HEK293 (cell line): ENCODE data around the gene FRMD4A.

Experiments
- CTCF ChIA-PET: fragments of 350-600 bp; formaldehyde crosslinking; extraction: SDS; loops from one replicate; lab custom pipeline; 2021; ENCODE audit warnings: antibody characterized with exemption; lab: Yijun Ruan, JAX
- POLR2A ChIA-PET: fragments of 300-600 bp; formaldehyde crosslinking; extraction: SDS; loops from one replicate; lab custom pipeline; 2020; ENCODE audit warnings: antibody characterized with exemption, inconsistent platforms; lab: Yijun Ruan, JAX
- H3K27ac ChIP-seq: fragments of 200-500 bp; sonication (Bioruptor generic); 2 replicates; pipeline ENCODE4 v1.5.1; 2014; ENCODE audit warnings: low read depth, low read length, control low read depth, inconsistent platforms; ENCODE audit errors: extremely low read depth
- H3K36me3 ChIP-seq, 2 experiments: fragments of 200-500 bp in 1 of 2; sonication (Bioruptor generic) in 1 of 2; 1 replicate in 1 of 2; 2 replicates in 1 of 2; pipeline ENCODE4 v1.5.1; 2014 to 2017; ENCODE audit warnings: inconsistent platforms in 2 of 2, low read length in 2 of 2; ENCODE audit not compliant: control insufficient read depth in 2 of 2, insufficient read depth in 1 of 2
- H3K4me1 ChIP-seq: fragments of 200-500 bp; sonication (Bioruptor generic); 2 replicates; pipeline ENCODE4 v1.5.1; 2014; ENCODE audit warnings: mild to moderate bottlenecking, low read length, inconsistent platforms; ENCODE audit not compliant: control insufficient read depth, insufficient read depth
- H3K4me3 ChIP-seq: 2 replicates; pipeline ENCODE4 v1.5.1; 2011; ENCODE audit warnings: low read depth, mild to moderate bottlenecking, control low read depth, low read length, moderate library complexity
- H3K9me3 ChIP-seq: fragments of 200-500 bp; sonication (Bioruptor generic); 2 replicates; pipeline ENCODE4 v1.5.1; 2014; ENCODE audit warnings: low read depth, low read length, inconsistent platforms; ENCODE audit not compliant: control insufficient read depth, insufficient read depth
- OSR2 ChIP-seq: fragments of 450-650 bp; formaldehyde crosslinking; IDR thresholded peaks from 2 replicates; pipeline ENCODE4 v1.5.1; 2016; ENCODE audit warnings: missing biosample characterization, missing genetic modification characterization
- RBAK ChIP-seq: fragments of 450-650 bp; formaldehyde crosslinking; IDR thresholded peaks from 2 replicates; pipeline ENCODE4 v1.5.1; 2016; ENCODE audit warnings: missing biosample characterization, missing genetic modification characterization
- SCRT1 ChIP-seq: fragments of 450-650 bp; formaldehyde crosslinking; IDR thresholded peaks from 2 replicates; pipeline ENCODE4 v1.5.1; 2016; ENCODE audit warnings: missing biosample characterization, missing genetic modification characterization, borderline replicate concordance
- SCRT2 ChIP-seq: fragments of 450-650 bp; formaldehyde crosslinking; IDR thresholded peaks from 2 replicates; pipeline ENCODE4 v1.5.1; 2016; ENCODE audit warnings: missing biosample characterization, missing genetic modification characterization
- WT1 ChIP-seq: fragments of 450-650 bp; formaldehyde crosslinking; IDR thresholded peaks from 2 replicates; pipeline ENCODE4 v1.5.1; 2016; ENCODE audit warnings: missing biosample characterization, missing genetic modification characterization
- YY2 ChIP-seq: fragments of 450-650 bp; formaldehyde crosslinking; IDR thresholded peaks from 2 replicates; pipeline ENCODE4 v1.5.1; 2016; ENCODE audit warnings: missing biosample characterization, missing genetic modification characterization
- ZBTB44 ChIP-seq: fragments of 450-650 bp; IDR thresholded peaks from 2 replicates; pipeline ENCODE4 v1.5.1; 2018; ENCODE audit warnings: missing biosample characterization, mild to moderate bottlenecking, missing genetic modification characterization
- ZFP69B ChIP-seq: fragments of 450-650 bp; formaldehyde crosslinking; IDR thresholded peaks from 2 replicates; pipeline ENCODE4 v1.5.1; 2016; ENCODE audit warnings: missing biosample characterization, missing genetic modification characterization
- ZNF155 ChIP-seq: fragments of 450-650 bp; formaldehyde crosslinking; IDR thresholded peaks from 2 replicates; pipeline ENCODE4 v1.5.1; 2016; ENCODE audit warnings: missing biosample characterization, missing genetic modification characterization
- ZNF202 ChIP-seq: fragments of 450-650 bp; formaldehyde crosslinking; IDR thresholded peaks from 2 replicates; pipeline ENCODE4 v1.5.1; 2016; ENCODE audit warnings: missing biosample characterization, missing genetic modification characterization, borderline replicate concordance
- ZNF211 ChIP-seq: fragments of 450-650 bp; formaldehyde crosslinking; IDR thresholded peaks from 2 replicates; pipeline ENCODE4 v1.5.1; 2016; ENCODE audit warnings: low read depth, missing biosample characterization, missing genetic modification characterization
- ZNF223 ChIP-seq: fragments of 450-650 bp; formaldehyde crosslinking; IDR thresholded peaks from 2 replicates; pipeline ENCODE4 v1.5.1; 2016; ENCODE audit warnings: missing biosample characterization, missing genetic modification characterization
- ZNF23 ChIP-seq: fragments of 450-650 bp; formaldehyde crosslinking; IDR thresholded peaks from 2 replicates; pipeline ENCODE4 v1.5.1; 2016; ENCODE audit warnings: missing biosample characterization, missing genetic modification characterization, borderline replicate concordance
- ZNF292 ChIP-seq: fragments of 450-650 bp; formaldehyde crosslinking; IDR thresholded peaks from 2 replicates; pipeline ENCODE4 v1.5.1; 2016; ENCODE audit warnings: low read depth, missing biosample characterization, missing genetic modification characterization, borderline replicate concordance
- ZNF311 ChIP-seq: fragments of 450-650 bp; formaldehyde crosslinking; IDR thresholded peaks from 2 replicates; pipeline ENCODE4 v1.5.1; 2017; ENCODE audit warnings: missing biosample characterization, missing genetic modification characterization, borderline replicate concordance
- ZNF548 ChIP-seq: fragments of 450-650 bp; formaldehyde crosslinking; IDR thresholded peaks from 2 replicates; pipeline ENCODE4 v1.5.1; 2016; ENCODE audit warnings: missing biosample characterization, missing genetic modification characterization
- ZNF580 ChIP-seq: fragments of 450-650 bp; formaldehyde crosslinking; IDR thresholded peaks from 2 replicates; pipeline ENCODE4 v1.5.1; 2016; ENCODE audit warnings: missing biosample characterization, missing genetic modification characterization
- ZNF701 ChIP-seq: fragments of 450-650 bp; formaldehyde crosslinking; IDR thresholded peaks from 2 replicates; pipeline ENCODE4 v1.5.1; 2016; ENCODE audit warnings: missing biosample characterization, missing genetic modification characterization
- ZNF707 ChIP-seq: fragments of 450-650 bp; formaldehyde crosslinking; IDR thresholded peaks from 2 replicates; pipeline ENCODE4 v1.5.1; 2016; ENCODE audit warnings: missing biosample characterization, missing genetic modification characterization
- ZNF785 ChIP-seq: fragments of 450-650 bp; formaldehyde crosslinking; IDR thresholded peaks from 2 replicates; pipeline ENCODE4 v1.5.1; 2016; ENCODE audit warnings: missing biosample characterization, missing genetic modification characterization
- TF ChIP-seq, protein P1 (sequence below): fragments of 450-650 bp; formaldehyde crosslinking; IDR thresholded peaks from 2 replicates; pipeline ENCODE4 v1.5.1; 2016; ENCODE audit warnings: missing biosample characterization, missing genetic modification characterization
- TF ChIP-seq, protein P2 (sequence below): fragments of 450-650 bp; formaldehyde crosslinking; IDR thresholded peaks from 2 replicates; pipeline ENCODE4 v1.5.1; 2017; ENCODE audit warnings: missing biosample characterization, missing genetic modification characterization

The FRMD4A gene

GRCh38 chr10:13642293-13642692 is 688.4 kb downstream of the FRMD4A start:
- CTCF ChIA-PET: interaction anchor here (1.6 kb wide), 1 partner anchor 27 kb away, joined by 5 read pairs; no protein-coding TSS in a partner anchor
- no peaks in the 10 kb centered on the region for H3K9me3 ChIP-seq
- peaks cover 0 to 80% of the 10 kb centered on the region in 2 experiments; a peak in 2 of 3 replicates for H3K36me3 ChIP-seq
- no peaks in the 10 kb centered on the region for H3K4me1 ChIP-seq
- H3K27ac ChIP-seq: no peak overlapping the region
- POLR2A ChIA-PET: no interaction called here
- no peak overlapping the region for H3K4me3 ChIP-seq
- no peak for TF ChIP-seq YY2 (tag by site-specific recombination)
- TF ChIP-seq WT1 (tag by site-specific recombination): no peak
- peak; percentile 98 for TF ChIP-seq ZNF707 (tag by site-specific recombination)
- TF ChIP-seq ZNF580 (tag by site-specific recombination): no peak

DNA sequence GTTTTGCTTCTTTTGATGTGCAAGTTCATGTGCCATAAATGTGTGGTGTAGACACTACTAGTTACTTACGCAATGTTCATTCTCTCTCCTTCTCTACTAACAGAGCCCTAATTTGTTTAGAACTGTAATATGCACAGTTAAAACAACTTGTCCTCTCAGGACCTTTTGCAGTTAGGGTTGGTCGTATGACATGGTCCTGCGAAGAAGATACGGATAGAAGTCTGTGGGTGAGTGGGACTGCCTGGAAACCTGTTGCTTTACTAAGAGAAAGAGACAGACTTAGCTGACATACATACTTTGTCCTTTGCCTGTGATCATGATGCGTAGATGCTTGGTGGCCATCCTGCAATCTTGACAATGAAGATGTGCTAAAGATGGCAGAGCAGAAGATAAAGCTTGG is 692.8 kb downstream of the FRMD4A start:
- H3K9me3 ChIP-seq: no peaks in the 10 kb centered on the region
- no peaks in the 10 kb centered on the region for H3K4me1 ChIP-seq
- TF ChIP-seq SCRT2 (tag by site-specific recombination) (peak; percentile 90), RBAK (tag by site-specific recombination) (no peak), ZNF785 (no peak), SCRT1 (tag by site-specific recombination) (peak; percentile 72), ZBTB44 (tag by site-specific recombination) (no peak)
- TF ChIP-seq, protein P1, sequence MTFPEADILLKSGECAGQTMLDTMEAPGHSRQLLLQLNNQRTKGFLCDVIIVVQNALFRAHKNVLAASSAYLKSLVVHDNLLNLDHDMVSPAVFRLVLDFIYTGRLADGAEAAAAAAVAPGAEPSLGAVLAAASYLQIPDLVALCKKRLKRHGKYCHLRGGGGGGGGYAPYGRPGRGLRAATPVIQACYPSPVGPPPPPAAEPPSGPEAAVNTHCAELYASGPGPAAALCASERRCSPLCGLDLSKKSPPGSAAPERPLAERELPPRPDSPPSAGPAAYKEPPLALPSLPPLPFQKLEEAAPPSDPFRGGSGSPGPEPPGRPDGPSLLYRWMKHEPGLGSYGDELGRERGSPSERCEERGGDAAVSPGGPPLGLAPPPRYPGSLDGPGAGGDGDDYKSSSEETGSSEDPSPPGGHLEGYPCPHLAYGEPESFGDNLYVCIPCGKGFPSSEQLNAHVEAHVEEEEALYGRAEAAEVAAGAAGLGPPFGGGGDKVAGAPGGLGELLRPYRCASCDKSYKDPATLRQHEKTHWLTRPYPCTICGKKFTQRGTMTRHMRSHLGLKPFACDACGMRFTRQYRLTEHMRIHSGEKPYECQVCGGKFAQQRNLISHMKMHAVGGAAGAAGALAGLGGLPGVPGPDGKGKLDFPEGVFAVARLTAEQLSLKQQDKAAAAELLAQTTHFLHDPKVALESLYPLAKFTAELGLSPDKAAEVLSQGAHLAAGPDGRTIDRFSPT (tag by site-specific recombination): no peak
- TF ChIP-seq, all 188 proteins: peak for 2
- ChIA-PET CTCF (interaction anchor here (0.6 to 0.7 kb wide), 2 partner anchors 194 to 301 kb away, joined by 3 to 5 read pairs; no protein-coding TSS in a partner anchor), POLR2A (no interaction called here)
- H3K4me3 ChIP-seq: no peak overlapping the region
- H3K27ac ChIP-seq: no peak overlapping the region
- peaks cover 0 to 55% of the 10 kb centered on the region in 2 experiments for H3K36me3 ChIP-seq

DNA sequence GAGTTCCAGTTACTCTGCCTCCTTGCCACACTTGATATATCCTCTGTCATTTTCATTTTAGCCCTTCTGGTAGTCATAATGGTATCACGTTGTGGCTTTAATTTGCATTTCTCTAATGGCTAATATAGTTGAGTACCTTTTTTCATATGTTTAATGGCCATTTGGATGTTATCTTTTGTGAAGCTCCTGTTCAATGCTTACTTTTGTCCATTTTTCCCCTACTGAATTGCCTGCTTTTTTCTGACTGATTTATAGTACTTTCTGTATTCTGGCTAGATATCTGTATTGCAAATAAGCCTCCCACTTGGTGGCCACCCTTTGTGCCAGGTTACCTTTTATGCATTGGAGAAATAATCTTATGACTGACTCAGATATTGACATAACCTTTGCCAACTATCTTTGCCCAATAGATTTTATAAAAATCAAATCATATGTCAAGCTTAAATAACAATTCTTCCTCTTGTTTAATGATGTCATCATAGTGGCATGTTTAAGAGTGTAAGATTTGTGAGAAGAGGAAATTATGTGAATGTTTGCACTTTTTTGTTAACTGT is 693.3 kb downstream of the FRMD4A start:
- ChIA-PET CTCF (interaction anchor here (0.6 kb wide), 1 partner anchor 301 kb away, joined by 3 read pairs; no protein-coding TSS in a partner anchor), POLR2A (no interaction called here)
- H3K9me3 ChIP-seq: no peaks in the 10 kb centered on the region
- H3K4me3 ChIP-seq: no peak overlapping the region
- H3K27ac ChIP-seq: no peak overlapping the region
- H3K4me1 ChIP-seq: no peaks in the 10 kb centered on the region
- peaks cover 0 to 51% of the 10 kb centered on the region in 2 experiments for H3K36me3 ChIP-seq
- TF ChIP-seq OSR2 (tag by site-specific recombination) (peak; percentile 66), ZNF707 (tag by site-specific recombination) (no peak), ZNF311 (no peak), ZNF548 (tag by site-specific recombination) (no peak), ZFP69B (tag by site-specific recombination) (no peak), ZNF292 (no peak), ZNF23 (no peak), ZNF701 (tag by site-specific recombination) (no peak), ZNF155 (no peak), ZNF211 (tag by site-specific recombination) (no peak), ZNF223 (no peak), ZNF202 (tag by site-specific recombination) (no peak)
- TF ChIP-seq, protein P2, sequence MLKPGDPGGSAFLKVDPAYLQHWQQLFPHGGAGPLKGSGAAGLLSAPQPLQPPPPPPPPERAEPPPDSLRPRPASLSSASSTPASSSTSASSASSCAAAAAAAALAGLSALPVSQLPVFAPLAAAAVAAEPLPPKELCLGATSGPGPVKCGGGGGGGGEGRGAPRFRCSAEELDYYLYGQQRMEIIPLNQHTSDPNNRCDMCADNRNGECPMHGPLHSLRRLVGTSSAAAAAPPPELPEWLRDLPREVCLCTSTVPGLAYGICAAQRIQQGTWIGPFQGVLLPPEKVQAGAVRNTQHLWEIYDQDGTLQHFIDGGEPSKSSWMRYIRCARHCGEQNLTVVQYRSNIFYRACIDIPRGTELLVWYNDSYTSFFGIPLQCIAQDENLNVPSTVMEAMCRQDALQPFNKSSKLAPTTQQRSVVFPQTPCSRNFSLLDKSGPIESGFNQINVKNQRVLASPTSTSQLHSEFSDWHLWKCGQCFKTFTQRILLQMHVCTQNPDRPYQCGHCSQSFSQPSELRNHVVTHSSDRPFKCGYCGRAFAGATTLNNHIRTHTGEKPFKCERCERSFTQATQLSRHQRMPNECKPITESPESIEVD (tag by site-specific recombination): peak; percentile 79
